BJ (cell line): ENCODE results near the gene LCTL. TPM values are rescaled to one million over a fixed set of nuclear protein-coding genes. Genes with fewer than 3 reads are reported as not detected.
A peak's percentile ranks its signal among the peaks of the same experiment; 100 is the strongest.

Source experiments
- CTCF ChIA-PET: fragments of 350-600 bp; formaldehyde crosslinking; extraction: SDS; loops from one replicate; lab custom pipeline; 2021; ENCODE audit warnings: antibody characterized with exemption, inconsistent platforms; lab: Yijun Ruan, JAX
- POLR2A ChIA-PET: fragments of 300-600 bp; sonication (Branson Sonifier 250); formaldehyde crosslinking; extraction: SDS; loops from one replicate; lab custom pipeline; 2021; ENCODE audit warnings: antibody characterized with exemption; lab: Charles Lee
- DNase-seq: peaks from one replicate; pipeline ENCODE4 v3.0.0-alpha.2; 2011; ENCODE audit warnings: low read depth
- H3K27me3 ChIP-seq: 2 replicates; pipeline ENCODE4 v1.6.0; 2011; ENCODE audit warnings: low read length; ENCODE audit not compliant: control insufficient read depth, insufficient read depth
- H3K36me3 ChIP-seq: 2 replicates; pipeline ENCODE4 v1.5.1; 2011; ENCODE audit warnings: low read length; ENCODE audit not compliant: control insufficient read depth, insufficient read depth
- H3K4me3 ChIP-seq: 2 replicates; pipeline ENCODE4 v1.5.1; 2011; ENCODE audit warnings: low read depth, mild to moderate bottlenecking, control low read depth, low read length
- polyA plus RNA-seq: library from polyadenylated mRNA; depleted of rRNA; stranded (reverse); fragments of >200 nt; gene quantifications from 2 replicates; pipeline ENCODE4 v1.2.3, GENCODE V29; 2011
- TF ChIP-seq, protein P1 (sequence below): IDR thresholded peaks from 2 replicates; pipeline ENCODE4 v1.5.1; 2011; ENCODE audit warnings: low read depth, mild to moderate bottlenecking, control low read depth, inconsistent platforms, low read length, moderate library complexity; ENCODE audit not compliant: insufficient read depth

LCTL gene
- polyA plus RNA-seq, 1 experiment = 0.17 TPM

GRCh38 chr15:66603301-66604179 is 37.7 kb upstream of the LCTL start:
- ChIA-PET CTCF (interaction anchor here (0.6 to 4.8 kb wide), 30 partner anchors 9 to 313 kb away, joined by 3 to 60 read pairs (median 4); partner anchors contain the start of genes LCTL and SMAD6), POLR2A (no interaction called here)
- Histone ChIP-seq H3K4me3 (no peak overlapping the region), H3K36me3 (no peaks in the 10 kb centered on the region), H3K27me3 (peaks cover 13% of the 10 kb centered on the region; the same call in 1 of the 2 replicates)
- DNase-seq = no peak
- TF ChIP-seq, protein P1, sequence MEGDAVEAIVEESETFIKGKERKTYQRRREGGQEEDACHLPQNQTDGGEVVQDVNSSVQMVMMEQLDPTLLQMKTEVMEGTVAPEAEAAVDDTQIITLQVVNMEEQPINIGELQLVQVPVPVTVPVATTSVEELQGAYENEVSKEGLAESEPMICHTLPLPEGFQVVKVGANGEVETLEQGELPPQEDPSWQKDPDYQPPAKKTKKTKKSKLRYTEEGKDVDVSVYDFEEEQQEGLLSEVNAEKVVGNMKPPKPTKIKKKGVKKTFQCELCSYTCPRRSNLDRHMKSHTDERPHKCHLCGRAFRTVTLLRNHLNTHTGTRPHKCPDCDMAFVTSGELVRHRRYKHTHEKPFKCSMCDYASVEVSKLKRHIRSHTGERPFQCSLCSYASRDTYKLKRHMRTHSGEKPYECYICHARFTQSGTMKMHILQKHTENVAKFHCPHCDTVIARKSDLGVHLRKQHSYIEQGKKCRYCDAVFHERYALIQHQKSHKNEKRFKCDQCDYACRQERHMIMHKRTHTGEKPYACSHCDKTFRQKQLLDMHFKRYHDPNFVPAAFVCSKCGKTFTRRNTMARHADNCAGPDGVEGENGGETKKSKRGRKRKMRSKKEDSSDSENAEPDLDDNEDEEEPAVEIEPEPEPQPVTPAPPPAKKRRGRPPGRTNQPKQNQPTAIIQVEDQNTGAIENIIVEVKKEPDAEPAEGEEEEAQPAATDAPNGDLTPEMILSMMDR = peak; percentile 93

DNA sequence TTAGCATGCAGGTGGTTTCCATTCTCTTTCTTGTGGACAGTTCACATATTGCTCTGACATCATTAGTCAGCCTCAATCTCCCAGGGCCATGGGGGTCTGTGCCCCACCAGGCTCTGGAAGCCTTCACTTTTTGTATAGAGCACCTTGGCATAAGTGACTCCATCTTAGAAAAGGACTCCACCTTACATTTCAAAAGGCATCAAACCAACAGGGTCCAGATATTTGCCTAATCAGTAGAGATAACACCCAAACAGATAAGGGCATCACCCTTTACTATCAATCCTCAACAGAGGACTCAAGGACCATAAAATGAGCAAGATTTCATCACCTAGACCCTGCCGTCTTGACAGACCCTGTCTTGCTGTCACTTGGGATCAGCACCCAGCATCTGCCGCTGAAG is 35.7 kb upstream of the LCTL start:
- no peaks in the 10 kb centered on the region for H3K36me3 ChIP-seq
- H3K27me3 ChIP-seq = peaks cover 13% of the 10 kb centered on the region; the same call in 1 of the 2 replicates
- ChIA-PET CTCF (no interaction called here), POLR2A (no interaction called here)
- no peak overlapping the region for H3K4me3 ChIP-seq
- no peak for DNase-seq
- TF ChIP-seq, protein P1 = no peak

- TF ChIP-seq, protein P1 = no peak
- POLR2A ChIA-PET = no interaction called here
- CTCF ChIA-PET = interaction anchor here (0.9 to 1.5 kb wide), 5 partner anchors 19 to 261 kb away, joined by 3 to 8 read pairs (median 5); no protein-coding TSS in a partner anchor
- Histone ChIP-seq H3K27me3 (peaks cover 13% of the 10 kb centered on the region; the same call in 1 of the 2 replicates), H3K4me3 (no peak overlapping the region), H3K36me3 (no peaks in the 10 kb centered on the region)
- no peak for DNase-seq
Observed at GRCh38 chr15:66600240-66600627, 34.4 kb upstream of the LCTL start.

- Histone ChIP-seq H3K27me3 (peaks cover 14% of the 10 kb centered on the region; the same call in 1 of the 2 replicates), H3K36me3 (no peaks in the 10 kb centered on the region), H3K4me3 (no peak overlapping the region)
- DNase-seq = no peak
- TF ChIP-seq, protein P1 = no peak
- ChIA-PET POLR2A (no interaction called here), CTCF (interaction anchor here (0.9 to 1.5 kb wide), 5 partner anchors 19 to 262 kb away, joined by 3 to 8 read pairs (median 5); no protein-coding TSS in a partner anchor)
Observed at GRCh38 chr15:66599536-66600239, 33.9 kb upstream of the LCTL start.
